NCI-H69 (cell line): ENCODE measurements around the gene PFN3.
"Not testable (repeated sequence)": the region's sequence is repeated elsewhere in the genome, so short reads cannot be mapped to it uniquely, and the experiment has no call there.

Source experiments
- DNase-seq: peaks from one replicate; lab custom pipeline; 2025; lab: John Stamatoyannopoulos, UW

The PFN3 gene

DNA sequence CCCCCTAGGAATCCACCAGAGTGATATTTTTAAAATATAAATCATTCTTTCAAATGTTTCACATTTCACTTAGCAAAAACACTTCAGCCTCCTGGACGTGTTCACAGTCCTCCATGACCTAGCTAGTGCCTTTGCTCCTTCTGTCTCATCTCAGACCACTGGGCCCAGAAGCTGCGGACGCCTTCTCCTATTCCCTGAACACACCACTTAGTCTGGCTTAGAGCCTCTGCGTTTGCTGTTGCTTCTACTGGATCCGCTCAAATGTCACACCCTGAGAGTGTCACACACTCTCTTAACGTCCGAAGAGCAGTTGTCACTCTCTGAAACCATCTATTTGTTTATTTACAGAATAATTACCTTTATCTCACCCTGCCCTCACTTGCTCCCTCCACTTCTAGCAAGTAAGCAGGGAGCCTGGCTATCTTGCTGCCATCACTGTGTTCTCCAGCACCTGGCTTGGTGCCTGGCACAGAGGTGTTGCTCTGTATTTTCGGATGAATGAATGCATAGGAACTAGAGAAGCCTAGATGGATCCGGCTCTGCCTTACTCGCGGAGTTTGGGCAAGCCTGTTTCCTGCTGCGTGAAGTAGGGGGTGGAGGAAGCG is 24.8 kb upstream of the PFN3 start:
- DNase-seq = no peak

- no peak for DNase-seq
Observed at GRCh38 chr5:177423671-177424070, 23.2 kb upstream of the PFN3 start.

GRCh38 chr5:177421062-177421798 is 20.8 kb upstream of the PFN3 start:
- DNase-seq = no peak

DNA sequence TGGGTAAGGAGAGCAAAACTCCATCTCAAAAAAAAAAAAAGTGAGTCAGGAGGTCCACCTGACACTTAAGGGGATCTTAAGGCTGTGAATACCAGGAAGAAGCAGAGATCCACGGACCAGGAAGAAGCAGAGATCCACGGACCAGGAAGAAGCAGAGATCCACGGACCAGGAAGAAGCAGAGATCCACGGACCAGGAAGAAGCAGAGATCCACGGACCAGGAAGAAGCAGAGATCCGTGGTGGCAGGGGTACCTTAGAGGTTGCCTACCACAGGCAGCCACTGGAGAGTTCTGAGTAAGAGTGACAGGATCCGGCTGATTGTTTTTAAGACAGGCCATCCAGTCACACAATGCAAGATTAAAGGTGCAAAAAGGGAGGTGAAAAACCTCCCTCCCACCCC is 20.0 kb upstream of the PFN3 start:
- not testable (repeated sequence) for DNase-seq

- DNase-seq = no peak
Observed at GRCh38 chr5:177419046-177419445, 18.6 kb upstream of the PFN3 start.

DNA sequence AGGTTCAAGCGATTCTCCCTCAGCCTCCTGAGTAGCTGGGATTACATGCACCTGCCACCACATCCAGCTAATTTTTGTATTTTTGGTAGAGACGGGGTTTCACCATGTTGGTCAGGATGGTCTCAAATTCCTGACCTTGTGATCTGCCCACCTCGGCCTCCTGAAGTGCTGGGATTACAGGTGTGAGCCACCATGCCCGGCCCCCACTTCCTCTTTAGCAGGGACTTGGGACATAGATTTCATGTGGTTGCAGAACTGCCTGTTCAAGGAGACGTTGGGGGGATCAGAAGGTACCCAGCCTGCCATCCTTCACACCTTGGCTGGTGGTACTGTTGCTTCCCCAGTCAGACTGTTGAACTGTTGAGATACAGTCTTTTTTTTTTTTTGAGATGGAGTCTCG is 16.6 kb upstream of the PFN3 start:
- DNase-seq = not testable (repeated sequence)

DNA sequence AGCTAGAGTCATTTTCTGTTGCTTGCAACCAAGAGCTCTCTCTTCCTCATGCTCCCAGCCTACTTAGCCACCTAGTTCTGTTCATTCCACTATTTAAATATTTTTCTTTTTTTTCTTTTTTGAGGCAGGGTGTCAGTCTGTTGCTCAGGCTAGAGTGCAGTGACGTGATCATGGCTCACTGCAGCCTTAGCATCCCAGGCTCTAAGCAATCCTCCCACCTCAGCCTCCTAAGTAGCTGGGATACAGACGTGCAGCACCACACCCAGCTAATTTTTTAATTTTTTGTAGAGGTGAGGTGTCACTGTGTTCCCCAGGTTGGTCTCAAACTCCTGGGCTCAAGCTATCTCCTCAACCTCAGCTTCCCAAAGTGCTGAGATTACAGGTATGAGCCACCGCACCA is 14.0 kb upstream of the PFN3 start:
- DNase-seq = no peak

GRCh38 chr5:177412603-177413233 is 12.3 kb upstream of the PFN3 start:
- no peak for DNase-seq

- DNase-seq = no peak
Observed at GRCh38 chr5:177410575-177410974, 10.1 kb upstream of the PFN3 start.

GRCh38 chr5:177409043-177409801 is 8.8 kb upstream of the PFN3 start, which contains the start of gene F12:
Gene F12 (minus strand): TSS chr5:177409564. CDS start chr5:177409527, 37 bp downstream.
- no peak for DNase-seq

DNA sequence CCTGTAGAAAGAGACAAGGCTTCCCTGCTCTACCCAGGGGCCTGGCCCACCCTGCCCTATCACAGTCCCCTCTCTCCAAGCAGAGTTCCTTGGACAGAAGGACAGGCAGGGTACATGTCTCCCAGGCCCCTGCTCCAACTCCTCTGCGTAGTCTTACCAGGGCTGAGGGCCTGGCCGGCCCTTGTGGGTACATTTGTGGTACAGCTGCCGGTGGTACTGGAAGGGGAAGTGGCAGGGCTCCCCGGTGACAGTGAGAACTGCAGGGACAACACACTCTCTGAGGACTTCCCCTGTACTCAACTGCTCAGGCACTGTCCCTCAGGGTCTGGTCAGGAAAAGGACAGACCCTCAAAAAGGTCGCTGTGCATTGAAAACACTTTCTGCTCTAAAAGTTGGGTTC is 5.3 kb upstream of the PFN3 start:
- DNase-seq = no peak

DNA sequence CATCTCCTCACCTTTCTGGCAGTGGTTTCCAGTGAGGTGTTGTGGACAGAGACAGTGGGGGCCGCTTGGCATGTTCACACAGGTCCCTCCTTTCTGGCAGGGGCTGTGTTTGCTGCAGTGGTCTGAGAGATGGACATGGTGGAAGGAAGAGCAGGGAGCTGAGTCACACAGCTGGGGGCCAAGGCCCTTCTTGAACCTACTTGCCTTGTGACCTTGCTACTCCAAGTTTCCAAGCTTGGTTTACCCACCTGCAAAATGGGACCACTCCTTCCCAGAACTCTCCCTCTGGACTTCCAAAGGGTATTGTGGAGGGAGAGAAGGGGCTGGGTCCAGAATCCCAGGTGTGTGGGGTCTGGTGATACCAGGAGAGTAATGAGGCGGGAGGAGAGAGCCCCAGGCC is 4.9 kb upstream of the PFN3 start:
- no peak for DNase-seq

GRCh38 chr5:177404641-177405179 is 4.2 kb upstream of the PFN3 start:
- DNase-seq = peak; percentile 47

DNA sequence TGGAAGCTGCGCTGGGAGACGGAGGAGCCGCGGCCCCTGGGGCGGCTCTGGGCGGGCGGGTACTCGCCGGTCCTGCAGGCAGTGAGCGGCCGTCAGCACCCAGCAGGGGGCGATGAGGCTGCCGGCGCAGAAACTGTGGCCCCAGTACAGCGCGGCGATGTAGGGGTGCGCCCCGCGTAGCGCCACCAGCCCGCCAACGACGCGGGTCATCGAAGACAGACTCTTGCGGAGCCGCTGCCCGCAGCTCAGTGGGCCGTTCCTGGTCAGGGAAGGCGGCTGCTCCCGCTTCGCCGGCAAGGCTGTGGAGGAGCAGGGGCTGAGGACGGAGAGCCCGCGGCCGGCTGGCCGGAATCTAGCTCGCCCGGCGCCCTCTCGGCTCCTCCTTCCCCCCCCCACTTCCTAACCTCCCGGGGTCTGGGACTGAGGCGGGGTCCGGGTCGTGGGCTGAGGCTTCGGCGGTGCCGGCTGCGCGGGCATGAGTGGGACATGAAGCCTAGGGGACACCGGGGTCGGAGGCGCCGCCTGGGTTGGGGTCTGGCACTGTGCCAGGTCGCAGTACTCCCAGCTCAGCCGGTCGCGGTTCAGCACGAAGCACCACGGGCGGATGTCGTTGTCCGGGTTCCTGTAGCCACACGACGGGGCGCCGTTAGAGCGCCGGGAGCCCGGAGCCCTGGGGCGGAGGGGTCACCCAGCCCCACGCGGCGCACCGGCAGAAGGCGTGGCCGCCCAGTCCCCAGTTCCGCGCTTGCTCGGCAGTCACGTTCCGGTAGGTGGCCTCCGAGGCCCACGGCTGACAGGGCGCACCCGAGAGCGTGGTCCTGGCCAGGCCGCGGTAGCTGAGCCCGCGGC is 3.6 kb upstream of the PFN3 start:
- peak; percentile 92 for DNase-seq

DNA sequence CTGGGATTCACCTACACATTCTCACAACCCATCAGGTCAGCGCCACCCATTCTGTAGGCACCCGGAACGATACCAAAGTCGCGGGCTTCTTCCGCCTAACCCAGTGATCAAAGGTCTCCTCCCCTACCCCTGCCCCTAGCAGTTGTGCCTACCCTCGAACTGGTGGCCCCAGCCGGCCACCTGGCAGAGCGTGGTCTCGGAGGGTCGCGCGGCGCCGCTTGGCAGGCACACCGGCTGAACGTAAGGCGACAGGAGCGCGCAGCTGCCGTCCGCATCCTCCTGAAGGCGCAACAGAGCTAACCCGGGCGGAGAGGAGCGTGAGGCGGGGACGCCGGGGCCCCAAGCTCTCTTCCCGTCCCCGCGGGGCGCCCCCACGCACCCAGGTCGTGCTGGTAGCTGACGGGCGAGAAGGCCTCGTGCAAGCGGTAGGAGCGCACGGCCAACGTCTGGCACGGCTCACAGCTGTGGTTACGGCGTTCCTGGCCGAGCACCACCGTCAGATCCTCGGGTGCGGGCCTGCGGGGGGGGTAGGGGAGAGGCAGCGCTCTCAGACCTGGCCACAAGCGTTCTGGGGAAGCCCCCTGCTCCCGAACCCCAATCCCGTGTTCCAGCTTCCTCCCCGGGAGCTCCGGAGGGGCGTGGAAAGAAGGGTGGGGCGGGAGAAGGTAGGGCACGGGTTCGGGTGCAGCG is 2.8 kb upstream of the PFN3 start:
- DNase-seq = peak; percentile 85

DNA sequence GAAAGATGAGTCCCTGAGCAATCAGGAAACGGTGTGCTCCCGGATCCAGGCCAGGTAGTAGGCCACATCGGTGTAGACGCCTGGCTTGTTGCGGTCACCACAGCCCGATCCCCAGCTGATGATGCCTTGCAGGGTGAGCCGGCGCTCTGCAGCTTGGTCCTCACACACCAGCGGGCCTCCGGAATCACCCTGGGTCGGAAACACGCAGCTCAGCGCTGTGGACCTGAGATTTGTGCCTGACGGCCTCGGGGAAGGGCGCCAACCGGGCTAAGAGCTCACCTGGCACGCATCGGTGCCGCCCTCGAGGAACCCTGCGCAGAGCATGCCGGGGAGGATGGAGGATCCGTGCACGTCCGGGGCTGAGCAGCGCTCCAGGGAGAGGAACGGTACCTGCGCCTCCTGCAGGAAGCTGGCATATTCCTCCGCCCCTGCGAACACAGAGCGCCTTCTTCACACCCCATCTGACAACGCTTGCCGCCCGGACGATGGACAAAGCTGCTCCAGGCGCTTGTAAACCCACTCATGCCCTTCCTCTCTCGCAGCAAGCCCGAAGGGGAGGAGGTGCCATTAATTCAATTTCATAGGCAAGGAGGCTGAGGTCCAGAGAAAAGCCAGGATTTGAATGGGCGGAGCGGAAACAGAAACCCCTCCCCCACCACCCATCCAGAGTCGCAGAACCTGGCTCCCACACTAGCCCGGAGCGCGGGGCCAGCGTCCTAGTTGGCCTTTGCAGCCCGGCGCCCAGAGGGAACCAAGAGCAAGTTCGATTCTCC is 2.0 kb upstream of the PFN3 start:
- DNase-seq = peak; percentile 97

- DNase-seq = no peak
Observed at GRCh38 chr5:177397875-177398390, 2.5 kb downstream of the PFN3 start.

DNA sequence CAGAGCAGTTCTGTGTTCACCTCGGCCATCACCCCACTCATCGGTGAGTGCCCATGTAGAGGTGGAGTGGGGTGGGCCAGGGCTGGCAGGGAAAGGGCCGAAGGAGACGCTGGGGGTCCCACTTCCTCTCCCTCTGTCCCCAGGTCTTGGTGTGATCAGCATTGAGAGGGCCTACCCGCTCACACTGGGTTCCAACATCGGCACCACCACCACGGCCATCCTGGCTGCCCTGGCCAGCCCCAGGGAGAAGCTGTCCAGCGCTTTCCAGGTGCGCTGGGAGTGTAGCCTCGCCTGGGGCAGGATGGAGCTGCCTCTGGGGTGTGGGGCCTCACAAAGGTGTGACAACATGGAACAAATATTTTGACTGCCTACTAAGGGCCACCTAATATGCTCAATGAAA is 3.7 kb downstream of the PFN3 start:
- no peak for DNase-seq

- DNase-seq = no peak
Observed at GRCh38 chr5:177396078-177396477, 4.4 kb downstream of the PFN3 start.

- DNase-seq = no peak
Observed at GRCh38 chr5:177393990-177394389, 6.5 kb downstream of the PFN3 start.
